Medulla oblongata (tissue), 1 donor: ENCODE data around the gene STK35.

Experiments used
- DNase-seq: peaks from one replicate; pipeline ENCODE4 v3.0.0-alpha.2; 2015; ENCODE audit errors: extremely low spot score

The STK35 gene

DNA sequence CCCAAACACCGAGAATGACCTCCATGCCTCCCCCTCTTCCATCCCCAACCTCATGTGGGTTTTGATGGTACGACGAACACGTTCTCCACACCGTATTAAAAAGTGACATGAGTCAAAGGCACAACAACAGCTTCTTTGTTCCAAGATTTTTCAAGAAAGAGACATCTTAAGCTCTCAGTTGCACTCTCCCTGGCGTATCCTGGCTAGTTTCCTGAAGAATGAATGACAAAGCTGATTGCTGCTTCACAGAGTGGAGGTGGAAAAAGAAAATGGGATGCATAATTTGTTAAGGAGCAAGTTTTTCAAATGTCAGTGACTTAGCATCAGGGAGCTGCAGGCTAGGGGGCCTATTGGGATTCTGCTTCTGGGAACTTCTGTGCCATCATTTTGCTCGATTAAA lies 95.5 kb downstream of the STK35 start:
- no peak for DNase-seq
